NCI-H187 treated with DMSO at 0.1 percent for 48 hours (cell line): Measurements from ENCODE around the gene MADCAM1.

Experiments used
- DNase-seq: peaks from one replicate; lab custom pipeline; 2025; lab: John Stamatoyannopoulos, UW

MADCAM1 gene

GRCh38 chr19:508204-509150 lies 12.2 kb downstream of the MADCAM1 start:
- no peak for DNase-seq

GRCh38 chr19:510606-511100 lies 14.4 kb downstream of the MADCAM1 start:
- no peak for DNase-seq

GRCh38 chr19:511101-511851 lies 15.0 kb downstream of the MADCAM1 start:
- peak; percentile 92 for DNase-seq

GRCh38 chr19:512547-513365 lies 16.5 kb downstream of the MADCAM1 start:
- peak; percentile 33 for DNase-seq

GRCh38 chr19:513368-514165 lies 17.3 kb downstream of the MADCAM1 start:
- no peak for DNase-seq

GRCh38 chr19:514166-514663 lies 17.9 kb downstream of the MADCAM1 start:
- no peak for DNase-seq

GRCh38 chr19:517721-518597 lies 21.7 kb downstream of the MADCAM1 start:
- no peak for DNase-seq

GRCh38 chr19:518598-519231 lies 22.4 kb downstream of the MADCAM1 start:
- no peak for DNase-seq

- no peak for DNase-seq
These were observed 23.2 kb downstream of the MADCAM1 start for GRCh38 chr19:519449-519865.

- no peak for DNase-seq
These were observed 26.4 kb downstream of the MADCAM1 start for GRCh38 chr19:522726-523125.

GRCh38 chr19:524062-524674 lies 27.9 kb downstream of the MADCAM1 start:
- no peak for DNase-seq

- no peak for DNase-seq
These were observed 28.7 kb downstream of the MADCAM1 start for GRCh38 chr19:525029-525428.

GRCh38 chr19:525857-526419 lies 29.7 kb downstream of the MADCAM1 start:
- DNase-seq, result no peak

GRCh38 chr19:530134-531008 lies 34.1 kb downstream of the MADCAM1 start:
- DNase-seq, result no peak

GRCh38 chr19:531009-531752 lies 34.9 kb downstream of the MADCAM1 start:
- DNase-seq, result no peak

GRCh38 chr19:531753-532560 lies 35.7 kb downstream of the MADCAM1 start, which contains the start of gene CDC34:
Gene CDC34, plus strand, starts transcription at chr19:531760. Its CDS starts 172 bp downstream, at chr19:531932.
- no peak for DNase-seq
